ENCODE results near the gene PPM1H. TPM values are rescaled to one million over a fixed set of nuclear protein-coding genes. Genes with fewer than 3 reads are reported as not detected.

PPM1H gene
- polyA plus RNA-seq, 1 of the 3 experiments (the other 2 are of a cell fraction) = 0.13 TPM

- Histone ChIP-seq H3K9me2 (no peaks in the 10 kb centered on the region), H3K9ac (no peak overlapping the region), H3F3A (replicated peaks; ENCODE audit: insufficient read depth) (no peaks in the 10 kb centered on the region), H3K9me3 (no peaks in the 10 kb centered on the region), H3K4me3 (ENCODE audit: low read depth in 2 of 2, low read length in 1 of 2) (no peak overlapping the region), H3K36me3 (replicated peaks in 1 of 2; ENCODE audit: control insufficient read depth in 1 of 2, insufficient read depth in 2 of 2, low read length in 1 of 2) (no peaks in the 10 kb centered on the region), H3K4me2 (no peak overlapping the region), H3K27ac (ENCODE audit: low read depth in 2 of 2, low read length in 1 of 2) (no peak overlapping the region), H2AFZ (ENCODE audit: low read depth) (no peak overlapping the region), H3K4me1 (ENCODE audit: control insufficient read depth in 1 of 2, insufficient read depth in 2 of 2, low read depth in 1 of 2, low read length in 1 of 2) (no peaks in the 10 kb centered on the region), H3K27me3 (ENCODE audit: insufficient read depth) (no peaks in the 10 kb centered on the region), H3K79me2 (ENCODE audit: insufficient read depth) (no peaks in the 10 kb centered on the region), H4K20me1 (ENCODE audit: insufficient read depth) (no peaks in the 10 kb centered on the region)
- DNase-seq = no peak
- POLR2A ChIA-PET = no interaction called here
- TF ChIP-seq RFX5 (IDR thresholded peaks at IDR 0.05; ENCODE audit: low read length) (no peak), REST (IDR thresholded peaks at IDR 0.05; ENCODE audit: low read depth, low read length) (no peak), RAD21 (IDR thresholded peaks at IDR 0.05; ENCODE audit: low read length) (no peak), RCOR1 (IDR thresholded peaks at IDR 0.05; ENCODE audit: low read length) (no peak), USF1 (IDR thresholded peaks at IDR 0.05; ENCODE audit: borderline replicate concordance, low read depth) (no peak), GATA2 (CRISPR knock-in tag; IDR thresholded peaks at IDR 0.05) (no peak), POLR2AphosphoS5 (IDR thresholded peaks at IDR 0.05; ENCODE audit: low read depth, low read length) (no peak), ZBTB33 (IDR thresholded peaks at IDR 0.05; ENCODE audit: borderline replicate concordance, low read depth) (no peak), FOSL2 (IDR thresholded peaks at IDR 0.05; ENCODE audit: borderline replicate concordance, low read depth) (no peak), FOXJ3 (CRISPR knock-in tag; IDR thresholded peaks at IDR 0.05) (no peak), YY1 (IDR thresholded peaks at IDR 0.05; ENCODE audit: low read depth) (no peak), PBX3 (IDR thresholded peaks at IDR 0.05) (no peak), FOXM1 (IDR thresholded peaks at IDR 0.05; ENCODE audit: low read depth) (no peak), EP300 (IDR thresholded peaks at IDR 0.05; ENCODE audit: borderline replicate concordance in 1 of 2, low read depth in 1 of 2, low read length in 1 of 2) (no peak), CTCF (IDR thresholded peaks at IDR 0.05) (no peak), JUND (IDR thresholded peaks at IDR 0.05) (no peak), MXI1 (IDR thresholded peaks at IDR 0.05; ENCODE audit: low read depth, low read length) (no peak), MAX (IDR thresholded peaks at IDR 0.05; ENCODE audit: low read depth) (no peak), NRF1 (IDR thresholded peaks at IDR 0.05; ENCODE audit: low read depth, low read length) (no peak)
- 36% methylated on average over 6 of the region's 6 CpGs for WGBS (ENCODE audit: low lambda C conversion rate)
- CTCF ChIA-PET = no interaction called here
Measured at GRCh38 chr12:62806244-62806836, 128.6 kb downstream of the PPM1H start.
